ENCODE data around the gene HSD3B7. TPM values are rescaled to one million over a fixed set of nuclear protein-coding genes. Genes with fewer than 3 reads are reported as not detected.

Gene HSD3B7
- total RNA-seq, 1 experiment from 2014 or later = 5.5 TPM

DNA sequence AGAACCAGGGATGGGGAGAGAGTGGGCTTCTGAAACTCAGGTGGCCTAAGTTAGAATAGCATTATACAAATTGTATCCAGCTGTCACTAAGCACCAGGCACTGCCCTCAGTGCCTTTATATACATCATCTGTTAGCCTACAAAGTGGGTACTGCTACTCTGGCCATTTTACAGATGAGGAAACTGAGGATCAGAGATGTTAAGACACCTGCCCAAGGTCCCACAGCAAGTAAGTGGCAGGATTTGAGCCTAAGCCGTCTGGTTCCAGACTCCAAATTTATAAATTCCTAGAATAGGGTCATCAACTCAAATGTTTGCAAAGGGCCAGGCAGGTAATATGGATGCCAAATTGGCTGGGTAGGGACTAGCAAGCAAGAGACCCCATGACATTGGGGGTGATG lies 33.8 kb upstream of the HSD3B7 start:
- Mint-ChIP-seq H3K36me3 (ENCODE audit: insufficient read depth in 1 of 3, low read depth in 3 of 3) (peaks cover 0 to 8% (median 0%) of the 10 kb centered on the region in 3 experiments; a peak in 2 of 7 replicates), H3K4me3 (peak overlapping the region in 1 of 2 experiments; percentile 42; a peak in 1 of 5 replicates)
- no peak overlapping the region for H3K56ac ChIP-seq (ENCODE audit: insufficient read length, low read depth, low read length)

More for the DNA sequence above, 33.8 kb upstream of the HSD3B7 start:
- Histone ChIP-seq H3K27me3 (ENCODE audit: insufficient read depth, low read length) (no peaks in the 10 kb centered on the region), H2BK120ac (ENCODE audit: low read depth, low read length, poor library complexity, severe bottlenecking) (no peak overlapping the region), H2AFZ (ENCODE audit: low read length) (no peak overlapping the region), H4K20me1 (ENCODE audit: control insufficient read depth, insufficient read depth, insufficient read length) (no peaks in the 10 kb centered on the region), H3K18ac (ENCODE audit: insufficient read length, low read depth, low read length) (no peak overlapping the region), H2BK12ac (ENCODE audit: insufficient read length, low read depth, low read length) (no peak overlapping the region), H3K4me2 (ENCODE audit: insufficient read depth, insufficient read length, low read length) (no peak overlapping the region), H3K9ac (ENCODE audit: extremely low read depth, insufficient read length, low read length) (no peak overlapping the region), H2BK20ac (ENCODE audit: low read depth, low read length, poor library complexity, severe bottlenecking) (no peak overlapping the region), H2BK15ac (ENCODE audit: low read depth, low read length) (no peak overlapping the region), H3K4ac (ENCODE audit: low read depth, low read length) (no peak overlapping the region), H4K8ac (replicated peaks; ENCODE audit: insufficient read length, low read depth, low read length) (no peak overlapping the region), H3K23ac (ENCODE audit: insufficient read length, low read depth, low read length) (no peak overlapping the region), H3K23me2 (ENCODE audit: insufficient read length, low read depth, low read length, poor library complexity, severe bottlenecking) (peaks cover 11% of the 10 kb centered on the region), H3K14ac (ENCODE audit: insufficient read depth, low read length) (no peak overlapping the region), H2BK5ac (ENCODE audit: insufficient read length, low read length) (no peak overlapping the region), H3K79me2 (ENCODE audit: insufficient read depth, low read length) (no peaks in the 10 kb centered on the region), H4K5ac (ENCODE audit: insufficient read length, low read depth, low read length) (no peak overlapping the region), H3T11ph (ENCODE audit: low read length) (no peak overlapping the region), H3K4me1 (ENCODE audit: insufficient read depth, low read length) (no peaks in the 10 kb centered on the region), H3K9me3 (ENCODE audit: control insufficient read depth, low read depth, low read length) (no peaks in the 10 kb centered on the region), H3K27ac (ENCODE audit: insufficient read length, low read depth, low read length) (no peak overlapping the region), H4K91ac (ENCODE audit: insufficient read length, low read depth, low read length) (no peak overlapping the region), H3K79me1 (ENCODE audit: insufficient read depth, low read depth, low read length, poor library complexity, severe bottlenecking) (no peaks in the 10 kb centered on the region), H2AK5ac (ENCODE audit: insufficient read length, low read length) (no peak overlapping the region)
- no peaks in the 10 kb centered on the region for H3K9me3 Mint-ChIP-seq
- peaks cover 4% of the 10 kb centered on the region; the same call in 1 of the 2 replicates for H3K27me3 Mint-ChIP-seq (ENCODE audit: low read depth)
- H3K4me1 Mint-ChIP-seq = peaks cover 26 to 28% of the 10 kb centered on the region in 2 experiments
- WGBS (ENCODE audit: extremely low coverage, insufficient read length, low lambda C conversion rate) = no CpG with 5 or more reads among the region's 1 CpG
- H3K27ac Mint-ChIP-seq = no peak overlapping the region
- no peak for TF ChIP-seq CTCF (conservative IDR thresholded peaks at IDR 0.05)
- no peak for DNase-seq
